PFSK-1 (cell line): Measurements from ENCODE around the gene GPRC5D.
A peak's percentile ranks its signal among the peaks of the same experiment; 100 is the strongest.

ENCODE experiments used
- FOXP2 ChIP-seq: optimal IDR thresholded peaks from 2 replicates; pipeline ENCODE3; 2011; ENCODE audit warnings: borderline replicate concordance, control low read depth, inconsistent platforms; ENCODE audit not compliant: insufficient read depth; ENCODE audit errors: extremely low read length, extremely low read depth
- POLR2AphosphoS5 ChIP-seq: IDR thresholded peaks from 2 replicates; pipeline ENCODE4 v1.6.1; 2012; ENCODE audit warnings: low read depth, mild to moderate bottlenecking, control low read depth, low read length, moderate library complexity
- SIN3A ChIP-seq: IDR thresholded peaks from 2 replicates; pipeline ENCODE4 v1.6.1; 2012; ENCODE audit warnings: mild to moderate bottlenecking, low read length, moderate library complexity, borderline replicate concordance; ENCODE audit not compliant: insufficient read depth
- TAF1 ChIP-seq: IDR thresholded peaks from 2 replicates; pipeline ENCODE4 v1.6.1; 2012; ENCODE audit warnings: low read length, control low read depth, borderline replicate concordance; ENCODE audit not compliant: insufficient read depth

- peak; percentile 68; the same call in 1 of the 2 replicates for TF ChIP-seq TAF1
- no peak for TF ChIP-seq SIN3A
- TF ChIP-seq POLR2AphosphoS5 = peak; percentile 91
- no peak for TF ChIP-seq FOXP2
Observed at GRCh38 chr12:12999959-13000615, 48.1 kb upstream of the GPRC5D start, which contains the start of gene HEBP1.
